Loucy (cell line): ENCODE data around the gene GUCA2A.

Source experiments
- EZH2phosphoT487 ChIP-seq: fragments of 200-600 bp; IDR thresholded peaks from 2 replicates; pipeline ENCODE4 v1.6.1; 2018; ENCODE audit warnings: antibody characterized with exemption, mild to moderate bottlenecking, moderate library complexity, borderline replicate concordance
- TF ChIP-seq, protein P1 (sequence below): fragments of 200-600 bp; sonication (generic); conservative IDR thresholded peaks from 2 replicates; pipeline ENCODE4 v1.5.1; 2014; ENCODE audit warnings: mild to moderate bottlenecking, antibody characterized with exemption, low read length

DNA sequence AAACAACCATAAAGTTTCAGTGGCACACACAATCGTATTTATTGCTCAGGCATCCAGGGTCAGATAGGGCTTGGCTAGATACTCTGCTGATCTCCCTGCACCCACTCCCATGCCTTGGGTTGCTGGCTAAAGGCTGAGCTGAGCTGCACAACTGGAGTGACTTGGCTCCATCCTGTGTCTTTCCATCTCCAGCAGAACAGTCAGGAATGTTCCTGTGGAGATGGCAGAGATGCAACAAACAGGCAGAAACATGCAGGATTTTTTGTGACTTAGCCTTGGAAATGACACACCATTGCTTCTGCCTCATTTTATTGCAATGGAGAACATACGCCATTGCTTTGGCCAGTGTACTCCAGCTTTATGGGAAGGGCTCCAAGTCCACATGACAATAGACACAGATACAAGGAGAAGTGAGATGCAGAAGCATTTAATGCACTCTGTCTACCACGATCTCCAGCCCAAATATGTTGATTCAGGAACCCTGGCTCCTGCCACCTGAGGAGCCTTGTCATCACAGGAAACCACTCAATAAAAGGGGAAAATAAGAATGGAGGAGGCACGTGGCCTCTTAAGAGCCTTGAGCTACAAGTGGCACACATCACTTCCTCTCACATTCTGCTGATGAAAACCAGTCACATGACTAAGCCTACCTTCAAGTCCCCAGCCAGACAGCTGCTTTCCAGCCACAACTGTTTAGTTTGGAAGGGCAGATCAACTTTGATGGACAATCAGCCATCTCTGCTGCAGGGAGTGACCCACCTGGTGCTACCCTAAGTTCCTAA, 21.5 kb downstream of the GUCA2A start:
- TF ChIP-seq, protein P1, sequence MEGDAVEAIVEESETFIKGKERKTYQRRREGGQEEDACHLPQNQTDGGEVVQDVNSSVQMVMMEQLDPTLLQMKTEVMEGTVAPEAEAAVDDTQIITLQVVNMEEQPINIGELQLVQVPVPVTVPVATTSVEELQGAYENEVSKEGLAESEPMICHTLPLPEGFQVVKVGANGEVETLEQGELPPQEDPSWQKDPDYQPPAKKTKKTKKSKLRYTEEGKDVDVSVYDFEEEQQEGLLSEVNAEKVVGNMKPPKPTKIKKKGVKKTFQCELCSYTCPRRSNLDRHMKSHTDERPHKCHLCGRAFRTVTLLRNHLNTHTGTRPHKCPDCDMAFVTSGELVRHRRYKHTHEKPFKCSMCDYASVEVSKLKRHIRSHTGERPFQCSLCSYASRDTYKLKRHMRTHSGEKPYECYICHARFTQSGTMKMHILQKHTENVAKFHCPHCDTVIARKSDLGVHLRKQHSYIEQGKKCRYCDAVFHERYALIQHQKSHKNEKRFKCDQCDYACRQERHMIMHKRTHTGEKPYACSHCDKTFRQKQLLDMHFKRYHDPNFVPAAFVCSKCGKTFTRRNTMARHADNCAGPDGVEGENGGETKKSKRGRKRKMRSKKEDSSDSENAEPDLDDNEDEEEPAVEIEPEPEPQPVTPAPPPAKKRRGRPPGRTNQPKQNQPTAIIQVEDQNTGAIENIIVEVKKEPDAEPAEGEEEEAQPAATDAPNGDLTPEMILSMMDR = no peak
- TF ChIP-seq EZH2phosphoT487 = no peak
